GF-D8 (cell line): ENCODE measurements around the gene HCK.

Source experiments
- DNase-seq: peaks from one replicate; lab custom pipeline; 2025; lab: John Stamatoyannopoulos, UW

Gene HCK

DNA sequence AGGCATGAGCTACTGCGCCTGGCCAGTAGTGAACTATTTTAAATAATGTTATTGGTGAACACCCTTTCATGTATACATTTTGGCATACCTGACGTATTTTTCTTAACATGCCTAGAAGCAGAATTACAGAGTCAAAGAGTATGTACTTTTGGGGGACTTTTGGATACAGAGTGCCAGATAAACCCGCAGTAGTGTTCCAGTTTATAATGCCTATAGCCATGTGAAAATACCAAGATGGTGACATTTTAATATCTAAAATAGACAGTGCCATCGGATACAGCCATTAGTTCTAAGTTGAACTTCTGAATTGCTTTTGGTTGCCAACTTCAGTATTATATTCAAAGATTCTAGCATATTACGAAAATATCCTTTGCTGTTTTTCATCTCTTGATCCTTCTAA, 77.8 kb downstream of the HCK start:
- DNase-seq: no peak

DNA sequence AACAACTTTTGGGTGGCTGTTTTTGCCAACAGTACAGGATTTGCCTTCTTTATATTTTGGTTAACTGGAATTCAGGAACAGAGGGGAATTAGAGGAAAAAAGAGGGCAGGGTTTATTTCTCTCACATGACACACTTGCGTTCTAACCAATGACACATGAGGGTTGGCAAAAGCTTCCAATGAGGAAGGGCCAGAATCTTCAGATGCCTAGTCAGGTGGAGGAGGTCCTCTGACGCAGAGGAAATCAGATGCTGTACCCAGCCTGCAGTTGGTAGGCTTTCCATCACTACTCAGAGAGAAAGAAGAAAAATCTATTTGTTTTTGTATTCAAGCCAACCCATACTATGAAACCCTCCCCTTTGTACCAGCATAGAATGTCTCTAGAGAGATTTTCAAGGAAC, 78.3 kb downstream of the HCK start:
- DNase-seq: no peak

DNA sequence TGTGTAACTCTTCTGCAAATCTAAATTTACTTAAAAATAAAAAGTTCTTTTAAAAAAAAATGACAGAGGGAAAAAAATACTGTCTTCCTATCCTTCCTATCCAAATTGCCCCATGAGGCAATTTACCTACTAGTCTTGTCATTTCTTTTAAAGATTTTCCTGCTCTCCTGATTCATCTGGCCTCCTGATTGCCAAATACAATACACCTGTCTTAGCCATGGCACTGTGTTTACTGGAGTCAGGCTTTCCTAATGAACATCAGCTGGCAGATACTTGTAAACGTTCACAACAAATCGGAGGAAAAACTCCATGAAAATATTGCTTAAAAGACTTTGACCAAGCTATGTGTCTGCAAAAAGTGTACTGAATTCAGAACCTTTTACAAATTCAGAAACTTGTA, 78.9 kb downstream of the HCK start:
- DNase-seq: no peak

- no peak for DNase-seq
Measured at GRCh38 chr20:32132911-32133549, 81.0 kb downstream of the HCK start.

DNA sequence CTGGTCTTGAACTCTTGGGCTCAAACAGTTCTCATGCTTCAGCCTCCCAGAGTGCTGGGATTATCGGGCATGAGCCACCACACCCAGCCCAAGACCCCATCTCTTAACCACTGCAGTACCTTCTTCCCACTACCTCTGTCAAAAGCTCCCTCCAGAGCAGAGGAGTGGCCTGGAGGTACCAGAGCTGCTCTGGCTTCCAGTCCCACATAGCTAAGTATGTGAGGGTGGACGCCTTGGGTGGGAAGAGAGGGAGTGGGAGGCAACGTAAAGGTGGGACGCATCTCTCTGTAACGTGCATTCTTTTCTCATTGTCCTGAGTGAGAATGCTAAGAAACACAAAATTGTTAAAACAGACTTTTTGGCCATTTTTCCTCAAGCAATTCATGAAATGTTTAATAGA, 82.0 kb downstream of the HCK start:
- DNase-seq: no peak

DNA sequence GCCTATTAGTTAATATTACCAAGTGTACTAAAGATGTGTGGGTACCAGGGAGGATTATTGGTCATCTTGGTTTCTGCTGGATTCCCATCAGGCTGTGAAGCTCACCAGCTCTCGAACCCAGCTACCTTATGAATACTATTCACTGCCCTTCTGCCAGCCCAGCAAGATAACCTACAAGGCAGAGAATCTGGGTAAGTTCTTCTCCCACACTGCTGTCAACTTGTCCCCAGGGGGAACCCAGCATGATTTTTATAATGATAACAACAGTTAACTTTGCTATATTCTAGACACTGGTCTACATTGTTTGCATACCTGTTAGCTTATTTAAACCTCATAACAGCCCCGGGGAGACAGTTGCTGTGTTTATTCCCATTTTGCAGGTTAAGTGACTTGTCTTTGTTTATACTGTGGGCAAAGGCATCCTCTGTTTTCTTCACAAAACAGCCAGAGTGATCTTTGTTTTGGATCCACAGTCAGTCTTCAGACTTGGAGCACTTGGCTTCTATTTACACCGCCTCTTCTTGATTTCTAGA, 84.0 kb downstream of the HCK start:
- DNase-seq: no peak

- DNase-seq: no peak
Measured at GRCh38 chr20:32138921-32139320, 86.9 kb downstream of the HCK start.

DNA sequence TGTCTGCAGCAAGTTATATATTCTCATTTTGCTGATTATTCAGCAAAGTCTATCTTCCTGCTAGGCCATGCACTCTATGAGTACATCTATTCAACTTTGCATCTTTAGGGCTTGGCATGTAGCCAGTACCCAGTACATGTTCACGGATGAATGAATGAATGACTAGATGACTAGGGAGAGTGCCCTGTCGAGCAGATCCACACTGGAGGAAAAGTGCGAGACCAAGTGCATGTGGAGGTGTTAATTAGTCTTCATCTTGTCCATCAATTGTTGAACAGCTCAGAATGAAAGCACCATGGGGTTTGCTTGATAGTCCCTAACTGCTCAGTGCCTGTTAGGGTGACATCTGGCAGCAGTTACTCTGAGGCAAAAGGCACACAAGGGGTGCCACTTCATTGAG, 87.9 kb downstream of the HCK start:
- no peak for DNase-seq

- DNase-seq: no peak
Measured at GRCh38 chr20:32140603-32141002, 88.6 kb downstream of the HCK start.

GRCh38 chr20:32141465-32141980, 89.5 kb downstream of the HCK start:
- no peak for DNase-seq

- no peak for DNase-seq
Measured at GRCh38 chr20:32142088-32142487, 90.0 kb downstream of the HCK start.

DNA sequence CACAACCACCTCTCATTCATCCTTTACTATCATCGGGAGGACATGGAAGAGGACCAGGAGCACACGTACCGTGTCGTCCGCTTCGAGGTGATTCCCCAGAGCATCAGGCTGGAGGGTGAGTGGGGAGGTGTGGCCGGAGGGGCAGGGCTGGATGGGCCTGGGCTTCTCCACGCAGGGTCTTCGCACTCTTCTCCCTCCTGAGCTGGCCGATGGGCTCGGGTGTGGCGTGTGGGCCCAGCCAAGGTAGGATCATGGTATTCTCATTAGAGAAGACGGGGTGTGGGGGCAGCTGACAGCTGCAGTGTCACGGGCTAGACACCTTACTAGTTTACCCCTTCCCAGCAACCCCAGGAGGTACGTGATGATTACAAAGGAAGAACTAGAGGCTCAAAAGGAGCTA, 90.9 kb downstream of the HCK start:
- no peak for DNase-seq

GRCh38 chr20:32144898-32145662, 93.0 kb downstream of the HCK start:
- no peak for DNase-seq

DNA sequence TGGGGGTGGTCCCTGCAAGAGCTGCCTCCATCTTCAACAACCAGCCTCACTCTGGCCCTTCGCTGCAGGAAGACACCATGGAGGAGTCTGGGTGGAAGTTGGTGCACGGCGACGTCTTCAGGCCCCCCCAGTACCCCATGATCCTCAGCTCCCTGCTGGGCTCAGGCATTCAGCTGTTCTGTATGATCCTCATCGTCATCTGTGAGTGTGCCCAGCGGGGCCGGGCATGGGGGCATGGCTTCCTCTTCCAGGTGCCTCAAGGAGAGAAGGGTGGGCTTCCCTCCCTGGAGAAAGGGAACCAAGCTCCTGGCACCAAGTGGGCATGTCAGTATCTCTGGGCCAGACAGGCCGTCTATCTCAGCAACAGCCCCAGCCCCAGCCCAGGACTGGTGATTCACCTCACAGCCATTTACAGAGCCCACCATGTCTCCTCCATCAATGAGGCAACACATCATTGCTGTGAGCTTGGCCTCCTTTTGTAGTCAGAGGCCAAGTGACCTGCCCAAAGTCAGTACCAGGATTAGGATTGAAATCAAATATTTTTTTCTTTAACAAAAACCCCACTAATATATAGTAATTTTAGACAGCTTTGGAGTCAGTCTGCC, 97.6 kb downstream of the HCK start:
- no peak for DNase-seq

DNA sequence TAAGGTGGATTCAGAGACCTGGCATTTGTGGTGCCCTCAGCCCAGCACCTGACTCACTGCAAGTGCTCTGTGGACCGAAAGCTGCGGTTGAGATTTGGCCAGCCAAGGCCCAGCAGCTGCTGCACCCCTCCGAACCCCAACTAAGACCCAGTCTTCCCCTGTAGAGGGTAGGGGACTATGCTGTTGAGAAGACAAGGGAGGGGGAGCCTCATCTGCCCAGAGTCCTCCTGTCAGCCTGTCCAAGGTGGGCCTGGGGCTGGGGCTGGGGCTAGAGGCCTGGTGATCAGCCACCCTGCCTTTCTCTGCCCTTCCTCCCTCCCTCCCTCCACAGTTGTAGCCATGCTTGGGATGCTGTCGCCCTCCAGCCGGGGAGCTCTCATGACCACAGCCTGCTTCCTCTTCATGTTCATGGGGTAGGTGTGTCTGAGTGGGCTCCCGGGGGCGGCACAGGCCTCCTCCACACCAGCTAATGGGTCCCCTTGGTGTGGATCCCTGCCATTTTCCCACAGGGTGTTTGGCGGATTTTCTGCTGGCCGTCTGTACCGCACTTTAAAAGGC, 98.3 kb downstream of the HCK start:
- no peak for DNase-seq
